MG63 (cell line): ENCODE data around the gene CYP20A1. TPM values are rescaled to one million over a fixed set of nuclear protein-coding genes. Genes with fewer than 3 reads are reported as not detected.
"Not testable (repeated sequence)": the region's sequence is repeated elsewhere in the genome, so short reads cannot be mapped to it uniquely, and the experiment has no call there.

Experiments used
- DNase-seq: peaks from one replicate; pipeline ENCODE4 v3.0.0-alpha.2; 2020
- H3K27me3 ChIP-seq: fragments of 250-450 bp; sonication (Bioruptor Pico); 2 replicates; pipeline ENCODE4 v1.5.1; 2020; ENCODE audit warnings: mild to moderate bottlenecking, moderate library complexity
- H3K36me3 ChIP-seq: fragments of 250-450 bp; sonication (Bioruptor Pico); 2 replicates; pipeline ENCODE4 v1.5.1; 2020; ENCODE audit warnings: mild to moderate bottlenecking, moderate library complexity
- H3K4me3 ChIP-seq: fragments of 250-450 bp; sonication (Bioruptor Pico); 2 replicates; pipeline ENCODE4 v1.5.1; 2020; ENCODE audit warnings: mild to moderate bottlenecking, moderate library complexity
- H3K9me3 ChIP-seq: fragments of 250-450 bp; sonication (Bioruptor Pico); 2 replicates; pipeline ENCODE4 v1.5.1; 2020; ENCODE audit warnings: mild to moderate bottlenecking, moderate library complexity
- total RNA-seq: library from RNA; depleted of rRNA; stranded (reverse); fragments of >200 nt; shearing (Covaris generic); gene quantifications from 2 replicates; pipeline ENCODE4 v1.2.3, GENCODE V29; 2014; ENCODE audit warnings: low replicate concordance

The CYP20A1 gene
- total RNA-seq, 1 experiment from 2014 or later = 17.6 TPM

GRCh38 chr2:203253422-203254095, 14.7 kb downstream of the CYP20A1 start:
- peaks cover 42% of the 10 kb centered on the region for H3K36me3 ChIP-seq
- DNase-seq, H3K9me3 ChIP-seq: not testable (repeated sequence)

GRCh38 chr2:203261326-203262159, 22.7 kb downstream of the CYP20A1 start:
- DNase-seq = no peak
- peaks cover 29% of the 10 kb centered on the region for H3K36me3 ChIP-seq
- no peaks in the 10 kb centered on the region for H3K27me3 ChIP-seq
- H3K9me3 ChIP-seq = no peaks in the 10 kb centered on the region
- no peak overlapping the region for H3K4me3 ChIP-seq

More at GRCh38 chr2:203253422-203254095, 14.7 kb downstream of the CYP20A1 start:
- not testable (repeated sequence) for H3K27me3 ChIP-seq, H3K4me3 ChIP-seq

DNA sequence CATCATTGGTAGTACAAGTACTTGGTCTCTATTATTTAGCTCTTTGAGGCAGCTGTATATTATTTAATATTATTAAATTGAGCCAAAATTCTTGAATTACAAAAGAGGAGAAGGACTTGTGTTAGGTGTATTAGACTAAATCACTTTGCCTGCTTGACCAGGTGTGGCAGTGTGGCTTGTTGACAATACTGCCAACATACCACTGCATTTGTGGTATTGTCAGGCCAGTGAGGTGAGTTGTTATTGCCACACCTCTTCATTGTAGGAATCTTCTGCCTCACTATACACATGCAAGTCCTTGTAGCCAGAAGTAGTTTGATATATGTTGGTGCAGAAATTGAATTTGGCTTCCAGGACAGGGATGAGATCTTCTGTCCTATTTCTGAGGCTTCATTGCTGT, 40.5 kb downstream of the CYP20A1 start:
- Histone ChIP-seq H3K9me3 (no peaks in the 10 kb centered on the region), H3K4me3 (no peak overlapping the region), H3K27me3 (no peaks in the 10 kb centered on the region), H3K36me3 (peaks cover 57% of the 10 kb centered on the region)
- DNase-seq = no peak

- no peaks in the 10 kb centered on the region for H3K9me3 ChIP-seq
- DNase-seq = peak; percentile 34
- no peaks in the 10 kb centered on the region for H3K27me3 ChIP-seq
- H3K4me3 ChIP-seq = no peak overlapping the region
- peaks cover 61% of the 10 kb centered on the region for H3K36me3 ChIP-seq
Measured at GRCh38 chr2:203280428-203281064, 41.7 kb downstream of the CYP20A1 start.

DNA sequence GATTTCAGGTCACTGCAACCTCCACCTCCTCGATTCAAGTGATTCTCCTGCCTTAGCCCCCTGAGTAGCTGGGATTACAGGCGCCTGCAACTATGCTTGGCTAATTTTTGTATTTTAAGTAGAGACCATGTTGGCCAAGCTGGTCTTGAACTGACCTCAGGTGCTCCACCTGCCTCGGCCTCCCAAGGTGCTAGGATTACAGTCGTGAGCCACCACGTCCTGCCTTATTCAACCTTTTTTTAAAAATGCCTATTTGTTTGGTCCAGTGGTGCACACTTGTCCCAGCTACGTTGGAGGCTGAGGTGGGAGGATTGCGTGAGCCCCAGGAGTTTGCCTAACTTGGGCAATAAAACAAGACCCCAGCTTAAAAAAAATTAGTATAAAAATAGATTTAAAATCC, 43.3 kb downstream of the CYP20A1 start:
- no peaks in the 10 kb centered on the region for H3K9me3 ChIP-seq
- no peak overlapping the region for H3K4me3 ChIP-seq
- peaks cover 66% of the 10 kb centered on the region for H3K36me3 ChIP-seq
- no peak for DNase-seq
- H3K27me3 ChIP-seq = no peaks in the 10 kb centered on the region

- no peaks in the 10 kb centered on the region for H3K9me3 ChIP-seq
Measured at GRCh38 chr2:203286532-203286931, 47.7 kb downstream of the CYP20A1 start.

GRCh38 chr2:203301667-203302066, 62.8 kb downstream of the CYP20A1 start:
- no peak for DNase-seq
- Histone ChIP-seq H3K27me3 (no peaks in the 10 kb centered on the region), H3K4me3 (no peak overlapping the region), H3K9me3 (no peaks in the 10 kb centered on the region), H3K36me3 (peaks cover 14% of the 10 kb centered on the region)

More at GRCh38 chr2:203286532-203286931, 47.7 kb downstream of the CYP20A1 start:
- DNase-seq = no peak
- Histone ChIP-seq H3K4me3 (no peak overlapping the region), H3K27me3 (no peaks in the 10 kb centered on the region), H3K36me3 (peaks cover 53% of the 10 kb centered on the region)

GRCh38 chr2:203302586-203302985, 63.8 kb downstream of the CYP20A1 start:
- not testable (repeated sequence) for DNase-seq, H3K27me3 ChIP-seq, H3K4me3 ChIP-seq, H3K9me3 ChIP-seq
- peaks cover 21% of the 10 kb centered on the region for H3K36me3 ChIP-seq

DNA sequence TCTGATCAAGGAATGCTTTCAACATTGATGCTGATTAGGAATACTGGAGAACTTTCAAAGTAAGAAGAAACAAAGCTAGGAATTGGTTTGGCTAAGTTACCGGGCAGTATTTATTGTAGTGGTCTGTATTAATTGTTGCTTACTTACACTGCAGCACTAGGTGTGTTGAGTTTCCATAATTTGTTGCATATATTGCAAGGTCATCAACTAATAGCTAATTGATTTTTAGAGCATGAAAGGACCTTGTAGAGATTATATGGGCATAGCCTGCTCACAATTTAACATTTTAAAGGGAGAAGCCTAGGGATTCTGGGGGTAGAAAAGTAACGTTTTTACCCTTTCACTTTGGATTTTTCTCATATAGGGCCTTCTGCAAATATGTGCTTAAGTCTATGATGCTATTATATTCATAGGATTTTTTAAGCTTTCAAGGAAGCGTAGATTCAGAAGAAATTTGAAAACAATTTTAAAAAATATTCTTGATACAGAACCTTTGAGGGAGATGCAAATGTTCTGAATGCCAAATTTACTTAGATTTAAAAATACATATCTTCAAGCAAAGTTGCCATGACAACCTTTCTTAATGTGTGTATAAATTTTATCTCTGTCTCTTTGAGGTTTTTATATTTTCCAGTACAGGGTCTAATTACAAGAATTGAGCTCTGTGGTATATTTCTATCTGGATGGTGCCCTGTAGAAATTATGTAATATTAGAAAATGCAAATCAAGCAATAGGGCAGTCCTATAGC, 72.0 kb downstream of the CYP20A1 start:
- Histone ChIP-seq H3K27me3 (no peaks in the 10 kb centered on the region), H3K9me3 (peaks cover 7% of the 10 kb centered on the region), H3K4me3 (no peak overlapping the region), H3K36me3 (peaks cover 12% of the 10 kb centered on the region)
- no peak for DNase-seq

GRCh38 chr2:203326356-203326755, 87.5 kb downstream of the CYP20A1 start:
- H3K36me3 ChIP-seq = peaks cover 8% of the 10 kb centered on the region
- DNase-seq = no peak

GRCh38 chr2:203327582-203327900, 88.7 kb downstream of the CYP20A1 start:
- peaks cover 8% of the 10 kb centered on the region for H3K36me3 ChIP-seq
- DNase-seq = no peak
- no peaks in the 10 kb centered on the region for H3K27me3 ChIP-seq
- H3K4me3 ChIP-seq = peak overlapping the region; percentile 92
- H3K9me3 ChIP-seq = no peaks in the 10 kb centered on the region

More at GRCh38 chr2:203326356-203326755, 87.5 kb downstream of the CYP20A1 start:
- Histone ChIP-seq H3K27me3 (no peaks in the 10 kb centered on the region), H3K4me3 (no peak overlapping the region), H3K9me3 (no peaks in the 10 kb centered on the region)

DNA sequence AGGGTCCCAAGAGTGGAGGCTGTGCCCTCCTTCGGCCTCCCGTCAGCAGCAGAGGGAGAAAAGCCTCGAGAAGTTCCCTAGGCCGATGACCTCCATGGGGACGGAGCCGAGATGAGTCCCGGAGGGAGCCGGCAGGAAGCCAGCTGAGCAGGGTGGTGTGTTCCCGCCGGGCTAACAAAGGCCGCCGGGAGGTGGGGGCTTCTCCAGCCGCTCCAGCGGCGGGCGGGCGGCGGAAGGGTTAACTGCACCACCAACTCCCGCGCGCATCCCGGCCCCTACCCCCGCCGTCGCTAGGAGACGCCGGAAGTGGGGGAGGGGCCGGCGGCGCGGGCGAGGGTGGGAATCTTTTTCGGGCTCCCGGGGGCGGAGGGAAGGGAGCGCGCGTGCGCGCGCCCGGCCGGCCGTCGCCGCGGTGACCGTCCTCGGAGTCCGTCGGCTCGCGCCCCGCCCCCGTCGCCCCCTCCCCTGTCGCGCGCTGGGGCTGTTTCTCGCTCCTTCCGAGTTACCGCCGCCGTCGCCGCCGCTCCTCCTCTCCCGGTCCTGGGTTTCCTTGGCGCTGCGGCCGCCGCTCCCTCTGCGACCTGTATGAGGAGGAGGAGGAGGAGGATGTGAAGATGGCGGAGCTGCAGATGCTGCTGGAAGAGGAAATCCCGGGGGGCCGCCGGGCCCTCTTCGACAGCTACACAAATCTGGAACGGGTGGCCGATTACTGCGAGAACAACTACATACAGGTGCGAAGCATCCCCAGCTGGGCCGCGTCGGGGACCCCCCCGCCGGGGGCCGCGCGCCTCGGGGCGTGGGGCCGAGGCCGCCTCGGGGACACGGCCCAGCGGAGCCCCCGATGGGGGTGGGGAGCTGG, 89.3 kb downstream of the CYP20A1 start, which contains the start of gene ABI2:
TSS of gene ABI2 (plus strand) at position 494 of the 859 bp plus-strand sequence. CDS start at position 615, 121 bp downstream.
- Histone ChIP-seq H3K4me3 (peak within 1 kb of the TSS; percentile 92), H3K27me3 (no peaks in the 10 kb centered on the region), H3K9me3 (no peaks in the 10 kb centered on the region), H3K36me3 (peaks cover 12% of the 10 kb centered on the region)
- DNase-seq = peak; percentile 89

DNA sequence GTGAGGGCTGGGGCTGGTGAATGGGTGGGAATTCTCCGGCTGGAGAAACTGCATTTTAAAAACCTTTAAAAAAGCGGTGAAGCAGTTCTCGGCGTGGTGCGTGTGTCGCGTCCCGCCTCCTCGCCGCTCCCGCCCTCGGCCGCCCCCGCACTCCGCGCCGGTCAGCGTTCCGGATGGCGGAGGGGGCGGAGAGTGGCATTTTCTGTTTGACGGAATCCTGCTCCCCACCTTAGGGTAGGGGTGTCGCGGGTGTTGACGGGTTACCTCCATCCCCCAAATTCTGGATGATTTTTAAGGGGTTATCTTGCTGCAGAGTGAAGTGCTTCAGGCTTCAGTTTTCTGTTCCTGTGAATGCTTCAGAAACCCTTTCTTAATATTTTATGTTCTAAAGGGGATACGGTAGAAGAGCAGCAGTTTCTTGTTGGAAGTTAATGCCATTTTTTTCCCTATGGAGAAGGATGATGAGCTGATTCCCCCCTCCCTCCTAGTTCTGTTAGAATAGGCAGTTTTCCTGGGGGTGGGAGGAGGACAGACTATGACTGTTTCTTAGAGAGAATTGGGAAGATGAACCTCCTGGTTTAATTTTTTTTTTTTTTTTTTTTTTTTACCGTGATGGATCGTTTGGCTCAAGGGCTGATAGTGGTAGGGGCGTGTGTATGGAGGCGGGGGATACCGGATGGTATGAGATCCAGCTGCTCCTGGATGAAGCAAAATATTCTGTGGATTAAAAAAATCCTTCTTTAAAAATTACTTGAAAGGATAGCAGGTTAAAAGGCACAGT, 90.1 kb downstream of the CYP20A1 start:
- H3K9me3 ChIP-seq = no peaks in the 10 kb centered on the region
- peak; percentile 77 for DNase-seq
- peaks cover 18% of the 10 kb centered on the region for H3K36me3 ChIP-seq
- peak overlapping the region; percentile 92 for H3K4me3 ChIP-seq
- no peaks in the 10 kb centered on the region for H3K27me3 ChIP-seq

DNA sequence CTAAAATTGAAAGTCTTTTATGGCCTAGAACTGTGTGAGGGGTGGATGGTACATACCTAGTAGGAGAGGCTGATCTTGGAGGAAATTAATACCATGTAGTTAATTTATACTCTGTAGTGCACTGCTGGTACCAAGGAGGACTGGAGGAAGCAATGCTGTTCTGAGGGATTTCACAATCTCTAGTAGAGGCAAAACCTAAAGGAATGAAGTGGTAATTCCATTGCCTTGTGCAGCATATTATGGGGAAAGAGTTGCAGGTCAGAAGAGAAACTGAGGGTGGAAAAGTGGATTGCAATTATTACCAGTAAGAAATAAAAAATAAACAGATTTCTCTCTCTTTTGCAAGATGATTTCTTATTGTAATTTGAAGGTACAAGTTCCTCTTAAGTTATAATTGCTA, 91.6 kb downstream of the CYP20A1 start:
- Histone ChIP-seq H3K36me3 (peaks cover 29% of the 10 kb centered on the region), H3K27me3 (no peaks in the 10 kb centered on the region), H3K9me3 (no peaks in the 10 kb centered on the region), H3K4me3 (peak overlapping the region; percentile 92)
- no peak for DNase-seq

GRCh38 chr2:203338322-203338721, 99.5 kb downstream of the CYP20A1 start:
- no peak for DNase-seq
- H3K27me3 ChIP-seq = no peaks in the 10 kb centered on the region
- H3K4me3 ChIP-seq = no peak overlapping the region

More at GRCh38 chr2:203338322-203338721, 99.5 kb downstream of the CYP20A1 start:
- Histone ChIP-seq H3K9me3 (no peaks in the 10 kb centered on the region), H3K36me3 (peaks cover 51% of the 10 kb centered on the region)
